H9 (cell line): ENCODE data around the gene MYOD1. TPM values are rescaled to one million over a fixed set of nuclear protein-coding genes. Genes with fewer than 3 reads are reported as not detected.

Experiments
- DNase-seq: peaks from one replicate; pipeline ENCODE4 v3.0.0-alpha.2; 2017
- H2AFZ ChIP-seq: one replicate; pipeline ENCODE4 v1.6.1; 2013; ENCODE audit warnings: mild to moderate bottlenecking, low read length, control low read depth, moderate library complexity
- H2AK5ac ChIP-seq: 2 replicates; pipeline ENCODE4 v1.6.1; 2013; ENCODE audit warnings: low read length, control low read depth, mixed read lengths; ENCODE audit not compliant: insufficient read length
- H2BK120ac ChIP-seq: one replicate; pipeline ENCODE4 v1.6.1; 2013; ENCODE audit warnings: low read depth, mild to moderate bottlenecking, low read length, control low read depth, inconsistent platforms; ENCODE audit not compliant: poor library complexity, severe bottlenecking
- H2BK12ac ChIP-seq: 2 replicates; pipeline ENCODE4 v1.6.1; 2013; ENCODE audit warnings: low read length, control low read depth, mixed read lengths, low read depth; ENCODE audit not compliant: insufficient read length
- H2BK15ac ChIP-seq: 2 replicates; pipeline ENCODE4 v1.6.1; 2013; ENCODE audit warnings: low read depth, low read length, control low read depth
- H2BK20ac ChIP-seq: one replicate; pipeline ENCODE4 v1.6.1; 2013; ENCODE audit warnings: low read depth, mild to moderate bottlenecking, low read length, control low read depth, inconsistent platforms; ENCODE audit not compliant: poor library complexity, severe bottlenecking
- H2BK5ac ChIP-seq: 2 replicates; pipeline ENCODE4 v1.6.1; 2013; ENCODE audit warnings: low read length, control low read depth, mixed read lengths; ENCODE audit not compliant: insufficient read length
- H3K14ac ChIP-seq: 2 replicates; pipeline ENCODE4 v1.6.1; 2013; ENCODE audit warnings: low read length, control low read depth; ENCODE audit not compliant: insufficient read depth
- H3K18ac ChIP-seq: 2 replicates; pipeline ENCODE4 v1.6.1; 2013; ENCODE audit warnings: low read depth, mild to moderate bottlenecking, mixed read lengths, low read length, control low read depth; ENCODE audit not compliant: insufficient read length
- H3K23ac ChIP-seq: 2 replicates; pipeline ENCODE4 v1.6.1; 2013; ENCODE audit warnings: low read length, control low read depth, mixed read lengths, low read depth; ENCODE audit not compliant: insufficient read length
- H3K23me2 ChIP-seq: 2 replicates; pipeline ENCODE4 v1.6.1; 2013; ENCODE audit warnings: low read depth, mild to moderate bottlenecking, mixed read lengths, low read length, control low read depth; ENCODE audit not compliant: insufficient read length, poor library complexity, severe bottlenecking
- H3K27ac ChIP-seq: 2 replicates; pipeline ENCODE4 v1.5.1; 2013; ENCODE audit warnings: low read length, control low read depth, mixed read lengths, low read depth; ENCODE audit not compliant: insufficient read length
- H3K27me3 ChIP-seq: 2 replicates; pipeline ENCODE4 v1.6.1; 2013; ENCODE audit warnings: low read length, control low read depth, inconsistent platforms; ENCODE audit not compliant: insufficient read depth
- H3K4ac ChIP-seq: 2 replicates; pipeline ENCODE4 v1.6.1; 2013; ENCODE audit warnings: low read depth, mild to moderate bottlenecking, control low read depth, inconsistent platforms, low read length, moderate library complexity
- H3K4me1 ChIP-seq: 2 replicates; pipeline ENCODE4 v1.6.1; 2013; ENCODE audit warnings: low read length, control low read depth, inconsistent platforms; ENCODE audit not compliant: insufficient read depth
- H3K4me2 ChIP-seq: 2 replicates; pipeline ENCODE4 v1.6.1; 2013; ENCODE audit warnings: low read length, control low read depth, mixed read lengths; ENCODE audit not compliant: insufficient read length, insufficient read depth
- H3K56ac ChIP-seq: 2 replicates; pipeline ENCODE4 v1.6.1; 2013; ENCODE audit warnings: low read depth, mild to moderate bottlenecking, mixed read lengths, low read length, control low read depth; ENCODE audit not compliant: insufficient read length
- H3K79me1 ChIP-seq: 2 replicates; pipeline ENCODE4 v1.6.1; 2013; ENCODE audit warnings: low read depth, mild to moderate bottlenecking, moderate library complexity, low read length, control low read depth, inconsistent platforms; ENCODE audit not compliant: insufficient read depth, poor library complexity, severe bottlenecking
- H3K79me2 ChIP-seq: 2 replicates; pipeline ENCODE4 v1.6.1; 2013; ENCODE audit warnings: low read length, control low read depth, inconsistent platforms; ENCODE audit not compliant: insufficient read depth
- H3K9ac ChIP-seq: 2 replicates; pipeline ENCODE4 v1.6.1; 2013; ENCODE audit warnings: low read length, control low read depth, mixed read lengths; ENCODE audit not compliant: insufficient read length; ENCODE audit errors: extremely low read depth
- H3K9me3 ChIP-seq: one replicate; pipeline ENCODE4 v1.6.1; 2013; ENCODE audit warnings: low read depth, low read length, inconsistent platforms; ENCODE audit not compliant: control insufficient read depth
- H3T11ph ChIP-seq: one replicate; pipeline ENCODE4 v1.6.1; 2013; ENCODE audit warnings: mild to moderate bottlenecking, low read length, control low read depth, inconsistent platforms
- H4K20me1 ChIP-seq: one replicate; pipeline ENCODE4 v1.6.1; 2013; ENCODE audit not compliant: control insufficient read depth, insufficient read length, insufficient read depth
- H4K5ac ChIP-seq: 2 replicates; pipeline ENCODE4 v1.6.1; 2013; ENCODE audit warnings: low read depth, mild to moderate bottlenecking, mixed read lengths, low read length, control low read depth; ENCODE audit not compliant: insufficient read length
- H4K8ac ChIP-seq: replicated peaks from 2 replicates; pipeline ENCODE4 v1.6.1; 2013; ENCODE audit warnings: low read length, control low read depth, mixed read lengths, low read depth; ENCODE audit not compliant: insufficient read length
- H4K91ac ChIP-seq: 2 replicates; pipeline ENCODE4 v1.6.1; 2013; ENCODE audit warnings: low read depth, mild to moderate bottlenecking, moderate library complexity, mixed read lengths, low read length, control low read depth; ENCODE audit not compliant: insufficient read length
- H3K27ac Mint-ChIP-seq, 3 experiments: 2 replicates in 2 of 3; 3 replicates in 1 of 3; pipeline ENCODE4 v1.8.0; 2020 to 2021; ENCODE audit warnings: mixed read lengths in 3 of 3, mild to moderate bottlenecking in 1 of 3, moderate library complexity in 1 of 3
- H3K27me3 Mint-ChIP-seq: 2 replicates; pipeline ENCODE4 v1.8.0; 2021; ENCODE audit warnings: low read depth, mild to moderate bottlenecking, moderate library complexity, mixed read lengths
- H3K36me3 Mint-ChIP-seq, 3 experiments: 2 replicates in 2 of 3; 3 replicates in 1 of 3; pipeline ENCODE4 v1.8.0; 2020 to 2021; ENCODE audit warnings: low read depth in 3 of 3, mixed read lengths in 3 of 3; ENCODE audit not compliant: insufficient read depth in 1 of 3
- H3K4me1 Mint-ChIP-seq, 2 experiments: 2 replicates each; pipeline ENCODE4 v1.8.0; 2020; ENCODE audit warnings: mixed read lengths in 2 of 2
- H3K4me3 Mint-ChIP-seq, 2 experiments: 2 replicates in 1 of 2; 3 replicates in 1 of 2; pipeline ENCODE4 v1.8.0; 2020 to 2021; ENCODE audit warnings: mild to moderate bottlenecking in 2 of 2, mixed read lengths in 2 of 2, moderate library complexity in 1 of 2
- H3K9me3 Mint-ChIP-seq, 2 experiments: 2 replicates in 1 of 2; 3 replicates in 1 of 2; pipeline ENCODE4 v1.8.0; 2020; ENCODE audit warnings: mild to moderate bottlenecking in 2 of 2, mixed read lengths in 2 of 2, moderate library complexity in 1 of 2
- WGBS: extraction: QIAGEN DNeasy Blood & Tissue Kit; methylation state at CpG from one replicate; pipeline ENCODE4 v1.1.7; 2013; ENCODE audit warnings: missing lambda C conversion rate, low lambda C conversion rate, mixed read lengths; ENCODE audit not compliant: insufficient read length; ENCODE audit errors: extremely low coverage; 5-methylcytosine and 5-hydroxymethylcytosine counted together
- total RNA-seq: library from RNA; stranded (reverse); gene quantifications from 2 replicates; pipeline ENCODE4 v1.2.1, GENCODE V29; 2021
- TF ChIP-seq, protein P1 (sequence below): fragments of 200-600 bp; sonication (generic); conservative IDR thresholded peaks from 3 replicates; pipeline ENCODE4 v1.8.0; 2021; ENCODE audit warnings: antibody characterized with exemption, mild to moderate bottlenecking

MYOD1 gene
- total RNA-seq, 1 experiment from 2014 or later: not detected

DNA sequence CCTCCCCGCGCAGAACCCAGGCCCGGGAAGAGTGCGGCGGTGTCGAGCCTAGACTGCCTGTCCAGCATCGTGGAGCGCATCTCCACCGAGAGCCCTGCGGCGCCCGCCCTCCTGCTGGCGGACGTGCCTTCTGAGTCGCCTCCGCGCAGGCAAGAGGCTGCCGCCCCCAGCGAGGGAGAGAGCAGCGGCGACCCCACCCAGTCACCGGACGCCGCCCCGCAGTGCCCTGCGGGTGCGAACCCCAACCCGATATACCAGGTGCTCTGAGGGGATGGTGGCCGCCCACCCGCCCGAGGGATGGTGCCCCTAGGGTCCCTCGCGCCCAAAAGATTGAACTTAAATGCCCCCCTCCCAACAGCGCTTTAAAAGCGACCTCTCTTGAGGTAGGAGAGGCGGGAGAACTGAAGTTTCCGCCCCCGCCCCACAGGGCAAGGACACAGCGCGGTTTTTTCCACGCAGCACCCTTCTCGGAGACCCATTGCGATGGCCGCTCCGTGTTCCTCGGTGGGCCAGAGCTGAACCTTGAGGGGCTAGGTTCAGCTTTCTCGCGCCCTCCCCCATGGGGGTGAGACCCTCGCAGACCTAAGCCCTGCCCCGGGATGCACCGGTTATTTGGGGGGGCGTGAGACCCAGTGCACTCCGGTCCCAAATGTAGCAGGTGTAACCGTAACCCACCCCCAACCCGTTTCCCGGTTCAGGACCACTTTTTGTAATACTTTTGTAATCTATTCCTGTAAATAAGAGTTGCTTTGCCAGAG is 2.0 kb downstream of the MYOD1 start:
- Histone ChIP-seq H2AFZ (no peak overlapping the region), H2BK15ac (no peak overlapping the region), H3K14ac (no peak overlapping the region), H2BK5ac (no peak overlapping the region), H2BK120ac (no peak overlapping the region), H4K8ac (no peak overlapping the region), H3T11ph (no peak overlapping the region), H2AK5ac (no peak overlapping the region), H3K23me2 (peaks cover 11% of the 10 kb centered on the region), H4K5ac (no peak overlapping the region), H2BK12ac (no peak overlapping the region), H3K18ac (no peak overlapping the region), H3K79me1 (no peaks in the 10 kb centered on the region), H2BK20ac (no peak overlapping the region), H3K9ac (no peak overlapping the region), H3K56ac (no peak overlapping the region), H3K79me2 (no peaks in the 10 kb centered on the region), H3K4ac (no peak overlapping the region), H3K27me3 (peaks cover 70% of the 10 kb centered on the region), H3K27ac (no peak overlapping the region), H3K4me1 (no peaks in the 10 kb centered on the region), H4K20me1 (no peaks in the 10 kb centered on the region), H3K9me3 (no peaks in the 10 kb centered on the region), H3K23ac (no peak overlapping the region), H3K4me2 (peak overlapping the region; percentile 68), H4K91ac (no peak overlapping the region)
- peaks cover 5% of the 10 kb centered on the region for H3K27me3 Mint-ChIP-seq
- peaks cover 0 to 3% of the 10 kb centered on the region in 2 experiments; a peak in 1 of 5 replicates for H3K9me3 Mint-ChIP-seq
- TF ChIP-seq, protein P1, sequence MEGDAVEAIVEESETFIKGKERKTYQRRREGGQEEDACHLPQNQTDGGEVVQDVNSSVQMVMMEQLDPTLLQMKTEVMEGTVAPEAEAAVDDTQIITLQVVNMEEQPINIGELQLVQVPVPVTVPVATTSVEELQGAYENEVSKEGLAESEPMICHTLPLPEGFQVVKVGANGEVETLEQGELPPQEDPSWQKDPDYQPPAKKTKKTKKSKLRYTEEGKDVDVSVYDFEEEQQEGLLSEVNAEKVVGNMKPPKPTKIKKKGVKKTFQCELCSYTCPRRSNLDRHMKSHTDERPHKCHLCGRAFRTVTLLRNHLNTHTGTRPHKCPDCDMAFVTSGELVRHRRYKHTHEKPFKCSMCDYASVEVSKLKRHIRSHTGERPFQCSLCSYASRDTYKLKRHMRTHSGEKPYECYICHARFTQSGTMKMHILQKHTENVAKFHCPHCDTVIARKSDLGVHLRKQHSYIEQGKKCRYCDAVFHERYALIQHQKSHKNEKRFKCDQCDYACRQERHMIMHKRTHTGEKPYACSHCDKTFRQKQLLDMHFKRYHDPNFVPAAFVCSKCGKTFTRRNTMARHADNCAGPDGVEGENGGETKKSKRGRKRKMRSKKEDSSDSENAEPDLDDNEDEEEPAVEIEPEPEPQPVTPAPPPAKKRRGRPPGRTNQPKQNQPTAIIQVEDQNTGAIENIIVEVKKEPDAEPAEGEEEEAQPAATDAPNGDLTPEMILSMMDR: no peak
- peaks cover 15 to 28% of the 10 kb centered on the region in 2 experiments for H3K4me1 Mint-ChIP-seq
- H3K27ac Mint-ChIP-seq: no peak overlapping the region
- DNase-seq: no peak
- no CpG with 5 or more reads among the region's 56 CpGs for WGBS
- H3K4me3 Mint-ChIP-seq: peak overlapping the region in 1 of 2 experiments; percentile 72; a peak in 3 of 5 replicates
- H3K36me3 Mint-ChIP-seq: no peaks in the 10 kb centered on the region
